Mucosa of rectum (tissue), 2 donors: Measurements from ENCODE around the gene SLC15A3.

Source experiments
- H3K27ac ChIP-seq, 2 donors: one replicate each; pipeline ENCODE4 v1.7.0; 2013; ENCODE audit warnings: inconsistent platforms in 2 of 2, low read depth in 2 of 2, low read length in 2 of 2
- H3K27me3 ChIP-seq, 2 donors: one replicate each; pipeline ENCODE4 v1.7.0; 2013; ENCODE audit warnings: low read length in 2 of 2; ENCODE audit not compliant: control insufficient read depth in 2 of 2, insufficient read depth in 2 of 2
- H3K36me3 ChIP-seq, 2 donors: one replicate each; pipeline ENCODE4 v1.7.0; 2013; ENCODE audit warnings: low read length in 2 of 2; ENCODE audit not compliant: control insufficient read depth in 2 of 2, insufficient read depth in 2 of 2
- H3K4me1 ChIP-seq, 2 donors: one replicate each; pipeline ENCODE4 v1.7.0; 2013; ENCODE audit warnings: low read length in 2 of 2, mild to moderate bottlenecking in 1 of 2; ENCODE audit not compliant: control insufficient read depth in 2 of 2, insufficient read depth in 2 of 2
- H3K4me3 ChIP-seq, 2 donors: one replicate each; pipeline ENCODE4 v1.7.0; 2013; ENCODE audit warnings: low read length in 2 of 2
- H3K9ac ChIP-seq, 2 donors: one replicate each; pipeline ENCODE4 v1.7.0; 2013; ENCODE audit warnings: low read length in 2 of 2, low read depth in 1 of 2, mild to moderate bottlenecking in 1 of 2
- H3K9me3 ChIP-seq, 2 donors: one replicate each; pipeline ENCODE4 v1.7.0; 2013; ENCODE audit warnings: low read length in 2 of 2; ENCODE audit not compliant: control insufficient read depth in 2 of 2
- donor health status: healthy.
- donor health status: Normal muscosa, but diverticular disease.

SLC15A3 gene

DNA sequence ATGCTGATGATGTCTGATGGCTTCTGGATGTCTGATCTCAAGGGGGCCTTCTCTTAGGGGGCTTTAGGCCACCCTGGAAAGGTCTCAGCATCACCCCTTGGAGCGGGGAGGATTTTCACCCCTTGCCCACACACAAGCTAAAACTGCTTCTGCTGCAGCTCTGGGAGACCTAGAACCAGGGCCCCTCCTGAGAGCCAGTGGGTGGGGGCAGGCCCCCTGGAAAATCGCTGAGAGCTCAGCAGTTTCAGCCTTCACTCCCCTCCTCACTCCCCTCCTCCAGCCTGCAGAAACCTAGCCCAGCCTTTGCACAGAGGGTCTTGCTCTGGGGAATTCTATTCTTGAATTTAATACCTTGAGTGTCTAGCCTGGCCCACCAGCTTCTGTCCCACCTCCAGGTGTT is 36.7 kb upstream of the SLC15A3 start:
- H3K9me3 ChIP-seq: no peaks in the 10 kb centered on the region
- no peaks in the 10 kb centered on the region for H3K27me3 ChIP-seq
- no peak overlapping the region for H3K9ac ChIP-seq
- H3K27ac ChIP-seq: no peak overlapping the region
- no peak overlapping the region for H3K4me3 ChIP-seq
- H3K4me1 ChIP-seq: no peaks in the 10 kb centered on the region
- H3K36me3 ChIP-seq: no peaks in the 10 kb centered on the region

DNA sequence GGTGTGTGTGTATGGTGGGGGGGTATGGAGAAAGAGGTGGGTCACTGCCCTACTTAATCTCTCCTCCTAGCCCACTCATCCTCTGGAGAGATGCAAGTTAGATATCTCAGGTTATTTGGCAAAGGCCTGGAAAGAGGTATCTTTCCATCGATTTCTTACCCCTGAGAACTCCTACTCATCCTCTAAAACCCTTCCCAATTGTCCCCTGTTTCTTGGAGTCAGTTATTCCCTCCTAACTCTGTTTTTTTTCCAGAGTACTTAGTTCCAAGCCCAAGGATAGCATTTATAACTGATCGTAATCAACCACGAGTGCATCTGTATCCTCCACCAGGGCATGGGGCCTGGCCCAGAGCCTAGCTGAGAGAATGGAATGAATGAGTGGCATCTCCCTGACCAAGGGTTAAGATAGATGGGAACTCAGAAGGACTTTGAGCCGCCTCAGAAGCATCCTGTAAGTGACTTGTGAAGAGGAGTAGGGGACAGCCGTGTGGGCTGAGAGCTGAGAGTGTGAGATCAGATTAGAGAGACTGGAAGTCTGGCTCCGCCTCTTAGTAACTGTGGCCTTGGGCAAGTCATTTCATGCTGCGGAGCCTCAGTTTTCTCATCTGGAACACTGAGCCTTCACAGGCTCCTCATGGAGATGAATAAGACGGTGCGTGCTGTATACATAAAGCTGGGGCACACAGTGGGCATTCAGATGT is 35.8 kb upstream of the SLC15A3 start:
- H3K4me1 ChIP-seq: no peaks in the 10 kb centered on the region
- no peaks in the 10 kb centered on the region for H3K27me3 ChIP-seq
- no peaks in the 10 kb centered on the region for H3K9me3 ChIP-seq
- H3K27ac ChIP-seq: no peak overlapping the region
- H3K36me3 ChIP-seq: no peaks in the 10 kb centered on the region
- H3K4me3 ChIP-seq: no peak overlapping the region
- no peak overlapping the region for H3K9ac ChIP-seq

DNA sequence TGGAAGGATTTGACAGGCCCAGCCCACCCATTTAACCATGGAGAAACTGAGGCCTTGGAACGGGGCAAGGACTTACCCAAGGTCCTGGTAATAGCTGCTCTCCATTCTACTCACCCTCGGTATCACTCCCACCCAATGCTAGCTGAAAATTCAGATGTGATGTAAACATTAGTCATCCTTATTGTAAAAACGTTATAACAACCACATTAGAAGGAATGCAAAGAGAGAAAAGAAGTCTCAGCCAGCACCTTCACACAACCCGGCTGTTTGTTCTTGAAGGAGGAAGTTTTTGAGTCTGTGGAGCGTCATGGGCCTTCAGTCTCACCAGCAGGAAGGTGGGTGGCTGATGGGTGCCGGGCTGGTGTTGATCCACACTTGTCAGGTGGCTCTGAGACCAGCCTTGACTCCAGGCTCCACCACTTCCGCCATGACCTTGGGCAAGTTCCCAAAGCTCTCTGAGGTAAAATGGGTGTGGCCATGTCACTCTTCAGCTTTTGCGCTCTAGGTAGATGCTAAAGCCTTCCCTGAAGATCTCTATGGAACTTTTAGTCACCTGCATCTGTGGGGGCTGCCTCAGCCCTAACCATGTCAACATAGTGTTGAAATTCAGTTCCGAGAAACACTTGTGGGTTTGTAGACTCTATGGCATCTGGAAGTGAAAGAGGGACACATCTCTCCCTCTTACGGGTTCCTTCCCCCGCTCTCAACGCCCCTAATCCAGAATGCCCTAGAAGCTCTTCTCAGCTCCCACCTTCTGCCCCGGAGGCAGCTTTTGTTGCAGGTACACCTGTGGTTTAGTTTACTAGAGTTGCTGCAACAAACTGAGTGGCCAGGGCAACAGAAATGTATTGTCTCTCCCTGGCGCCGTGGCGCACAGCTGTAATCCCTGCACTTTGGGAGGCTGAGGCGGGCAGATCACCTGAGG is 34.3 kb upstream of the SLC15A3 start:
- H3K27ac ChIP-seq: peak overlapping the region; percentile 46 to 52
- no peaks in the 10 kb centered on the region for H3K9me3 ChIP-seq
- no peak overlapping the region for H3K4me3 ChIP-seq
- H3K36me3 ChIP-seq: no peaks in the 10 kb centered on the region
- no peaks in the 10 kb centered on the region for H3K4me1 ChIP-seq
- H3K27me3 ChIP-seq: no peaks in the 10 kb centered on the region
- no peak overlapping the region for H3K9ac ChIP-seq

DNA sequence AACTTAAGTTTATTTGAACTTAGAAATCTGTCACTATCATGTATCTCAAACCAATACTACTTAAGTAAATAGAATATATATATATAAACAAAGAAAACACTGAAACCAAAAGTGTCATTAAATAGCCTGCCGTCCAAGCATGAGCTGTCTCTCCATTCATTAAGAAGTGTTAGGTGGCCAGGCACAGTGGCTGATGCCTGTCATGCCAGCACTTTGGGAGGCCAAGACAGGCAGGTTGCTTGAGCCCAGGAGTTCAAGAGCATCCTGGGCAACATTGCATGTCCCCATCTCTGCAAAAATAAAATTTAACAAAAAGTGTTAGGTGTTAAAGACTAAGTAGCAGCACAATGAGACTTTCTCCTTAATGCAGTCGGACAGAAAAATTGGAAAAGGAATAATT is 33.5 kb upstream of the SLC15A3 start:
- no peaks in the 10 kb centered on the region for H3K36me3 ChIP-seq
- H3K27ac ChIP-seq: peak overlapping the region in 1 of 2 donors; percentile 52
- H3K9ac ChIP-seq: no peak overlapping the region
- H3K9me3 ChIP-seq: no peaks in the 10 kb centered on the region
- no peak overlapping the region for H3K4me3 ChIP-seq
- H3K4me1 ChIP-seq: no peaks in the 10 kb centered on the region
- no peaks in the 10 kb centered on the region for H3K27me3 ChIP-seq

DNA sequence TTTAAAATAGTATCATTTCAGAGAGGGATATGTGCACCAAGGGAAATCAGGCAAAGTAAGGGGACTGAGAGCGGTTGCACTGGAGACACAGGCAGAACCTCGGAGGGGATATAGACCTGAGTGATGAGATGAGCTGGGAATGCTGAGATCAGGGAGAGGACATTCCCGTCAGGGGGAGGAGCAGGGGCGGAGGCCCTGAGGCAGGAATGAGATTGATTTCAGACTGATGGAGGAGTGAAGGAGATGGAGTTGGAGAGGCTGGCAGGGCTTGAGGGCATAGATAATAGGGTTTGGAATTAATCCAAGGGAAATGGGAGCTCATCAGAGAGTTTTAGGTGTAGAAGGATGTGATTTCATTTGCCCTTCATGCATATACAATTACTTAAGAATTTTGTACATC is 32.7 kb upstream of the SLC15A3 start:
- Histone ChIP-seq H3K9me3 (no peaks in the 10 kb centered on the region), H3K27ac (no peak overlapping the region)

DNA sequence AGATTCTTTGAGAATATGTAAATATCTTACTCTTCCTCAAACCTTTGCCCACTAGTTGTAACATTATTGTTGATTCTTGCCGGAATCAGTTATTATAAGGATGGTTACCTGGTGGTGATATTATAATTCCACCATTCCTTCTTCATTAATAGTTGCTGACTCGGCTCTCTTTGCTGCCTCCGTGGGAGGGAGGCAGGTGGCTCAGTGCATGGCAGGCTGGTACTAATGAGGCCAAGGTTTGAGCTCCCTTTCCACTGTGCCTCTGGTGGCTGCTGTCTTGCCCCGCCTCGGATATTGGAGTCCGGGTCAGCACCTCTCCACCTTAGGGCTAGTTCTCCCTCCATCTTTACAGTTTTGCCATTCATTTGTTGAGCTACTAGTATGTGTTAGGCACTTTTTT is 32.2 kb upstream of the SLC15A3 start:
- Histone ChIP-seq H3K4me1 (peaks cover under 1 to 4% of the 10 kb centered on the region in 2 donors), H3K9ac (no peak overlapping the region), H3K27ac (no peak overlapping the region), H3K36me3 (no peaks in the 10 kb centered on the region), H3K9me3 (no peaks in the 10 kb centered on the region), H3K4me3 (no peak overlapping the region), H3K27me3 (no peaks in the 10 kb centered on the region)

More for the DNA sequence above, 32.7 kb upstream of the SLC15A3 start:
- Histone ChIP-seq H3K36me3 (no peaks in the 10 kb centered on the region), H3K4me3 (no peak overlapping the region), H3K4me1 (peaks cover 0 to 3% of the 10 kb centered on the region in 2 donors), H3K9ac (no peak overlapping the region), H3K27me3 (no peaks in the 10 kb centered on the region)

DNA sequence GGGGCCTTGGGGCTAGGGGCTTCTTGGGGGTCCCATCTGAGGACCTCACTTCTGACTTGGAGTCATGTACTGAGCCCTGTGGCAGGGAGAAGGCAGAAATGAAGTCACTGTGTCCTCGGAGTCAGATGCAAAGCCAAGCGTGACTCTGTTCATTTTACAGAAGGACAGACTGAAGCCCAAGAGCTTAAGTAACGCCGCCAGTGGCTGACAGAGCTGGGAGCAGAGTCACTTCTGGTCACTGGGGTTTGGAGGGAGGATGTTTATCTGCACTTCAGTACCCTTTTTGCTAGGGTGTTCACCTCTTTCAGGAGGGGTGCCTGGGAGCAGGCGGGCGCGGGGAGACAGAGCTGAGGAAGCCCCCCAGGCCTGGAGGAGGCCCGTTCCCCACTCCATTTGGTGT is 30.2 kb upstream of the SLC15A3 start:
- Histone ChIP-seq H3K9ac (no peak overlapping the region), H3K9me3 (no peaks in the 10 kb centered on the region), H3K27ac (no peak overlapping the region), H3K4me3 (no peak overlapping the region), H3K36me3 (no peaks in the 10 kb centered on the region), H3K27me3 (no peaks in the 10 kb centered on the region), H3K4me1 (peaks cover 4 to 6% of the 10 kb centered on the region in 2 donors)

DNA sequence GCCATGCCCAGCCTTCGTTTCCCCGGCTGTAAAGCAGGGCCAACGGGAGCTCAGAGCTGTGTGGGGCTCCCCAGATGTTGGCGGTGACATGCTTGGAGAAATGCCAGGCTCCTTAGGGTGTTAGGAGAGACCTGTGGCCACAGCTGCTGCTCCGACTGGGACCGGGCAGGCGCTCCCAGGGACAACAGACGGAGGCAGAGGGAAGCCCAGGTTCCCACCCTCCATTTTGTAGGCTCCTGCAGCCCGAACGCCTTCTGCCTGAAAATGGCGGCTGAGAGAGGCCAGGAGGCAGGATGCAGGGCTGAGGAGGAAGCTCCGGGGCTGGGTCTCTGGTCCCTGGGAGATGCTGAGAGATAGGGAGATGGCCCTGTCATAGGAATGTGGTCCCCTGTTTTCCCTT is 29.5 kb upstream of the SLC15A3 start:
- H3K36me3 ChIP-seq: no peaks in the 10 kb centered on the region
- H3K9ac ChIP-seq: no peak overlapping the region
- H3K9me3 ChIP-seq: no peaks in the 10 kb centered on the region
- no peak overlapping the region for H3K27ac ChIP-seq
- H3K4me3 ChIP-seq: no peak overlapping the region
- H3K27me3 ChIP-seq: no peaks in the 10 kb centered on the region
- H3K4me1 ChIP-seq: peaks cover 4 to 6% of the 10 kb centered on the region in 2 donors

DNA sequence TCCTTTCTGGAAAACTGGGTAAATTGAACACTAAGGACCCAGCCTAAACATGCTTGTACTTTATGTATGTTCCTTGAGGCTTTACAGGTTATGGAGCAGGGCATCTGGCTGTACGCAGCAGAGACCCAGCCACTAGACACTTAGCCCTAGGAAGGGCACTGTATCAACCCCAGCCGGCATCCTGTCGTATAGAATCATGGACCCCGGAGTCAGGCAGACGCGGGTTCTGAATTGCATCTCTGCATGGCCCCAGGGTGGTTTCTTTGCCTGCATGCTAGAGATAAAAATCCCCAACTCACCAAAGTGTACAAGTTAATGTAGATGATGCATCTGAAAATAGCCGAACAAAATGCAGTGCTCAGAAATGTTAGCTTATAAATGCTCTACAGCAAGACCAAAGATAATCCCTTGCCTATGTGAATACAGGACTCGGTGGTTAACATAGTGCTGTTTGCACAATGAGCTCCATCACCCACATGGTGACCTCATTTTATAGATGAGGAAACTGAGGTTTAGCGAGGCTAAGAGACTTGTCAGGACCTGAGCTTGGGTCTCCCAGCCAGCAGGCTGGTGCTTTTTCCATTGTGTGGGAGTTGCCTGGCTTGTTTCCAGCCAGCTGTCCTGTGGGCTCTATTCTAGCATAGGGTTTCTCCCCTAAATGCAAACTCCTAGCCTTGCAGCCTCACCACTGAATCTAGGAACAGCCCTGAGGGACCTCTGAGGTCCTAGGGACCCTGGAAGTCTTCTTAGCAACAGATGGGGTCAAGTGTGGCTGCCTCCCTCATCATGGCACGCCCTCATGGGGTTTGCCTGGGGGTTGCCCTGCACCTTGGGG is 26.8 kb upstream of the SLC15A3 start:
- peaks cover 4 to 6% of the 10 kb centered on the region in 2 donors for H3K4me1 ChIP-seq
- H3K27ac ChIP-seq: no peak overlapping the region
- H3K9ac ChIP-seq: peak overlapping the region; percentile 6 to 14
- H3K4me3 ChIP-seq: no peak overlapping the region
- no peaks in the 10 kb centered on the region for H3K36me3 ChIP-seq
- no peaks in the 10 kb centered on the region for H3K27me3 ChIP-seq
- no peaks in the 10 kb centered on the region for H3K9me3 ChIP-seq
